Neural cell (in vitro differentiated cells): ENCODE results near the gene MYBPC1. TPM values are rescaled to one million over a fixed set of nuclear protein-coding genes. Genes with fewer than 3 reads are reported as not detected.

Experiments
- H2AFZ ChIP-seq: fragments of 200-600, 300-800 bp; sonication (generic), shearing (Covaris generic); 2 replicates; pipeline ENCODE4 v1.6.0; 2014; ENCODE audit warnings: low read depth, mild to moderate bottlenecking, antibody characterized with exemption, low read length, moderate library complexity
- H3F3A ChIP-seq: fragments of 200-600 bp; shearing (Covaris generic); 2 replicates; pipeline ENCODE4 v1.6.1; 2016; ENCODE audit warnings: mild to moderate bottlenecking, moderate library complexity, mixed read lengths, antibody characterized with exemption, low read length; ENCODE audit not compliant: insufficient read depth, poor library complexity, severe bottlenecking
- H3K27ac ChIP-seq: fragments of 200-600, 300-800 bp; sonication (generic), shearing (Covaris generic); 2 replicates; pipeline ENCODE4 v1.5.1; 2014; ENCODE audit warnings: mild to moderate bottlenecking, low read length, moderate library complexity
- H3K27me3 ChIP-seq: fragments of 300-800, 200-600 bp; sonication (generic), shearing (Covaris generic); 2 replicates; pipeline ENCODE4 v1.6.0; 2014; ENCODE audit warnings: mild to moderate bottlenecking, low read depth, low read length, moderate library complexity; ENCODE audit not compliant: insufficient read depth
- H3K36me3 ChIP-seq: fragments of 300-800, 200-600 bp; sonication (generic), shearing (Covaris generic); 2 replicates; pipeline ENCODE4 v1.5.1; 2014; ENCODE audit warnings: mild to moderate bottlenecking, antibody characterized with exemption, low read length, moderate library complexity; ENCODE audit not compliant: insufficient read depth
- H3K4me2 ChIP-seq: fragments of 300-800, 200-600 bp; sonication (generic), shearing (Covaris generic); 2 replicates; pipeline ENCODE4 v1.6.0; 2014; ENCODE audit warnings: mild to moderate bottlenecking, low read length
- H3K4me3 ChIP-seq: fragments of 300-800, 200-600 bp; sonication (generic), shearing (Covaris generic); 2 replicates; pipeline ENCODE4 v1.5.1; 2014; ENCODE audit warnings: mild to moderate bottlenecking, low read length, moderate library complexity
- H3K79me2 ChIP-seq: fragments of 200-600 bp; shearing (Covaris generic); replicated peaks from 2 replicates; pipeline ENCODE4 v1.6.0; 2014; ENCODE audit warnings: mild to moderate bottlenecking, low read length, moderate library complexity; ENCODE audit not compliant: insufficient read depth
- H3K9ac ChIP-seq: fragments of 300-800, 200-600 bp; sonication (generic), shearing (Covaris generic); 2 replicates; pipeline ENCODE4 v1.6.1; 2016; ENCODE audit warnings: mild to moderate bottlenecking, low read length, mixed read lengths
- H3K9me2 ChIP-seq: fragments of 200-600 bp; shearing (Covaris generic); 2 replicates; pipeline ENCODE4 v1.6.1; 2016; ENCODE audit warnings: mild to moderate bottlenecking, low read length, mixed read lengths; ENCODE audit not compliant: insufficient read depth
- H3K9me3 ChIP-seq: fragments of 200-600, 300-800 bp; sonication (generic), shearing (Covaris generic); 2 replicates; pipeline ENCODE4 v1.6.1; 2016; ENCODE audit warnings: mild to moderate bottlenecking, mixed run types, low read length, moderate library complexity, mixed read lengths
- H4K20me1 ChIP-seq: fragments of 200-600 bp; shearing (Covaris generic); 2 replicates; pipeline ENCODE4 v1.6.1; 2016; ENCODE audit warnings: mild to moderate bottlenecking, mixed run types; ENCODE audit not compliant: insufficient read depth
- CTCF ChIP-seq: fragments of 450-650 bp; IDR thresholded peaks from 2 replicates; pipeline ENCODE4 v1.5.1; 2014; ENCODE audit warnings: antibody characterized with exemption, mild to moderate bottlenecking, moderate library complexity; ENCODE audit not compliant: poor library complexity, severe bottlenecking
- EP300 ChIP-seq: fragments of 450-650 bp; conservative IDR thresholded peaks from 2 replicates; pipeline ENCODE4 v1.6.1; 2014; ENCODE audit warnings: antibody characterized with exemption, mild to moderate bottlenecking, moderate library complexity; ENCODE audit not compliant: poor library complexity, severe bottlenecking
- EZH2 ChIP-seq: fragments of 200-600, 300-800 bp; shearing (Covaris generic), sonication (generic); IDR thresholded peaks from 2 replicates; pipeline ENCODE4 v1.6.1; 2014; ENCODE audit warnings: antibody characterized with exemption, low read length, borderline replicate concordance, mild to moderate bottlenecking; ENCODE audit not compliant: insufficient read depth, poor library complexity, severe bottlenecking
- MXI1 ChIP-seq: fragments of 450-650 bp; conservative IDR thresholded peaks from 2 replicates; pipeline ENCODE4 v1.6.1; 2014; ENCODE audit warnings: antibody characterized with exemption, mild to moderate bottlenecking; ENCODE audit not compliant: poor library complexity, severe bottlenecking
- POLR2AphosphoS5 ChIP-seq: IDR thresholded peaks from 2 replicates; pipeline ENCODE4 v1.6.1; 2012
- RAD21 ChIP-seq: fragments of 450-650 bp; conservative IDR thresholded peaks from 2 replicates; pipeline ENCODE4 v1.6.1; 2014; ENCODE audit warnings: antibody characterized with exemption, mild to moderate bottlenecking, moderate library complexity
- REST ChIP-seq: IDR thresholded peaks from 2 replicates; pipeline ENCODE4 v1.6.1; 2012; ENCODE audit warnings: borderline replicate concordance
- SMC3 ChIP-seq: fragments of 450-650 bp; conservative IDR thresholded peaks from 2 replicates; pipeline ENCODE4 v1.6.1; 2014; ENCODE audit warnings: antibody characterized with exemption, mild to moderate bottlenecking, moderate library complexity; ENCODE audit not compliant: poor library complexity
- TAF1 ChIP-seq: IDR thresholded peaks from 2 replicates; pipeline ENCODE4 v1.6.1; 2012; ENCODE audit warnings: low read depth
- polyA plus RNA-seq: library from polyadenylated mRNA; depleted of rRNA; stranded (reverse); fragments of >200 nt; gene quantifications from 2 replicates; pipeline ENCODE4 v1.2.3, GENCODE V29; 2014

Gene MYBPC1
- polyA plus RNA-seq, 1 donor from 2014 or later = not detected

- H3K27me3 ChIP-seq = no peaks in the 10 kb centered on the region
- no peaks in the 10 kb centered on the region for H3K9me3 ChIP-seq
- H3K9ac ChIP-seq = no peak overlapping the region
- no peak overlapping the region for H3K4me3 ChIP-seq
- no peaks in the 10 kb centered on the region for H4K20me1 ChIP-seq
- no peaks in the 10 kb centered on the region for H3F3A ChIP-seq
- H2AFZ ChIP-seq = no peak overlapping the region
- H3K27ac ChIP-seq = no peak overlapping the region
- no peaks in the 10 kb centered on the region for H3K79me2 ChIP-seq
- no peaks in the 10 kb centered on the region for H3K9me2 ChIP-seq
- no peak overlapping the region for H3K4me2 ChIP-seq
- no peaks in the 10 kb centered on the region for H3K36me3 ChIP-seq
- no peak for TF ChIP-seq TAF1
These were observed 31.6 kb upstream of the MYBPC1 start for GRCh38 chr12:101563212-101563611.

- no peak overlapping the region for H3K27ac ChIP-seq
- no peaks in the 10 kb centered on the region for H3K27me3 ChIP-seq
- H3K4me3 ChIP-seq = no peak overlapping the region
- H2AFZ ChIP-seq = no peak overlapping the region
- no peaks in the 10 kb centered on the region for H3K79me2 ChIP-seq
- H3K36me3 ChIP-seq = no peaks in the 10 kb centered on the region
- H3K9ac ChIP-seq = no peak overlapping the region
- no peaks in the 10 kb centered on the region for H4K20me1 ChIP-seq
- no peaks in the 10 kb centered on the region for H3K9me2 ChIP-seq
- H3K4me2 ChIP-seq = no peak overlapping the region
- no peak for TF ChIP-seq RAD21
- TF ChIP-seq SMC3 = no peak
- H3F3A ChIP-seq = no peaks in the 10 kb centered on the region
- no peaks in the 10 kb centered on the region for H3K9me3 ChIP-seq
These were observed 29.9 kb upstream of the MYBPC1 start for GRCh38 chr12:101564912-101565311.

DNA sequence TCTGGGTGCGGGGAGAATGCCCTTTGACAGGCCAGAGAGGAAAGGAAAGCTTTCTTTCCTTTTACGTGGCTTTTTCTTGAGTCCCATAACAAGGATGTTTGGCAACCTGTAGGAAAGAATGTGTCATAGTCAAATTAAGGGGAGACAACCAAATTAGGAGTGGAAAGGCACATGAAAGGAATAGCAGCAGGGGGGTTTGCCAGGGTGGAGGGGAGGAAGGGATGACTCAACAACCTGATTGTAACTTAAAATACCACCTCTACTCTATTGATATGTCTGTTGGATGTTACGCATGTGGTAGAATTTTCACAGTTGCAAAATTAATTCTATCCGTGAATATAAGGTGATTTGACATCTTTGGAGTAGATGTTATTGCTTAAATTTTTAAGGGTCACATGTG is 28.5 kb upstream of the MYBPC1 start:
- Histone ChIP-seq H3K27ac (no peak overlapping the region), H3K9ac (no peak overlapping the region), H3F3A (no peaks in the 10 kb centered on the region), H3K27me3 (no peaks in the 10 kb centered on the region), H3K9me3 (no peaks in the 10 kb centered on the region), H3K4me3 (no peak overlapping the region), H3K9me2 (no peaks in the 10 kb centered on the region), H3K79me2 (no peaks in the 10 kb centered on the region), H3K36me3 (no peaks in the 10 kb centered on the region), H2AFZ (no peak overlapping the region), H3K4me2 (no peak overlapping the region), H4K20me1 (no peaks in the 10 kb centered on the region)
- TF ChIP-seq SMC3 = no peak
- no peak for TF ChIP-seq EZH2
- no peak for TF ChIP-seq EP300
- no peak for TF ChIP-seq RAD21
- TF ChIP-seq CTCF = no peak
- no peak for TF ChIP-seq POLR2AphosphoS5
- no peak for TF ChIP-seq TAF1
- no peak for TF ChIP-seq REST
- no peak for TF ChIP-seq MXI1
